ENCODE results near the gene MINDY1.

The MINDY1 gene

DNA sequence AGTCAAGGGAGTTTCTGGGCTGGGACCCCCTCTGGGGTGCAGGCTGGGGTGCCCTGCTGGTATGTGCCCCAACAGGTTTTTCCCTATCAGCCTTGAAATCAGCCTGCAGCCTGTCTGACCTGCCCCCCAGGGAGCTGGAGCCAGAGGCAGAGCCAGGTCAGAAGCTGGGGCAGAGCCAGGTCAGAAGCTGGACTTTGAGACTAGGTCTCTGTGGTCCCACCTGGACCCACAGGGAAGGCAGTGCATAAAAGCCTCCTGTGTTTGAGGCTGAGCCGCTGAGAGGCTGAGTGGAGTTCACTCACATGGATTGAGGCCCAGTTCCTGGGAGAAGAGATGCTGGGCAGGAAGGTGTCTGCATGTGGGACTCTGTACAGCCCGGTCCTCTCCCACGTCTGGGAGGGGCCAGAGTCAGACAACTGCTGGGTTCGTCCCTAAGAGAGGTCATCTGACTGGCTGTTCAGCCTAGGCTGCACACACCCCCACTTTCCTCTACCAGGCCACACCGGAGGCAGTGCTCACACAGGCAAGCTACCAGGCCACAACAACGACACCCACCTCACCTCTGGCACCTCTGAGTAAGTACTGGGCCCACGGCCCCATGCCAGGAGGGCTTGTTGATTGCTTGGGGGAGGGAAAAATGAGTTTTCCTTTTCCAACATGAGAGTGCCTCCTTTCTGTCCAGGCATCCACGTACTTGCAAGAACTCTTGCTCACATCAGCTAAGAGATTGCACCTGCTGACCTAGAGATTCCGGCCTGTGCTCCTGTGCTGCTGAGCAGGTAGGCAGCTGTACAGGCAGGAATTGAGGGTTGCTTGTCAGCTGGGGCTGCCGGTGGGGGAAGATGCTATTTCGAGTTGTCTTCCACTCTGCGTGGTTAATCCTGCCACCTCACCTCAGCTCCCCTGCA, 24.6 kb downstream of the MINDY1 start, which contains the start of gene ANXA9:
Gene ANXA9, plus strand, starts transcription at position 488 of the 908 bp plus-strand sequence. CDS start 814 bp downstream, outside the sequence.
- DNase-seq = no peak

DNA sequence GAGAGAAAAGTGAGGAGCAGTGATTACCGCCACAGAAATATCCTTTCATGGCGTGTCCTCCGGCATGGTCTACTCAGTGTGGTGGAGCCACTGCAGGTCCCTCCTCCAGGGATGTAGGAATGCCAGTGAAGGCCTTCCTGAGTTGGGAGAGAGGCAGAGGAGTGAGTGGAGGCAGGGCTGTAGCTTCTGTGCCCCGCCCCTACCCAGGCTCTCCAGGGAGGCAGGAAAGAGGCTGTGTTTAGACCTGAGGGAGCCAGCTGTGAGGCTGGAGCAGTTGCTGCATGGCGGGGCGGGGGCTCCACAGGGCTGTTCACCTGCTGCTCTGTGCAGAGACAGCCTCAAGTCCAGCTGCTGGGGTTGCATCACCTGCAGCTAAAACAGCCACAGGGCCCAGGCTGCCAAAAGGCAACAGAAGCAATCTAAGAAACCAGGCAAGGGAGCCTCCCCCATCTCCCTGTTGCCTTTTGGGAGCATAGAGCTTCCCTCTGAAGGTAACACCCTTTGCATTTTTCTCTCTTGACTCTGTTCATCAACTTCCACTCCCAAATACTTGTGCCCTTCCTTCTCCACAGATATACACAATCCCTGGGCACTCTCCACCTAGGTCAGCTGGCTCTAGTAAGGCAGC, 25.4 kb downstream of the MINDY1 start:
- DNase-seq = no peak

DNA sequence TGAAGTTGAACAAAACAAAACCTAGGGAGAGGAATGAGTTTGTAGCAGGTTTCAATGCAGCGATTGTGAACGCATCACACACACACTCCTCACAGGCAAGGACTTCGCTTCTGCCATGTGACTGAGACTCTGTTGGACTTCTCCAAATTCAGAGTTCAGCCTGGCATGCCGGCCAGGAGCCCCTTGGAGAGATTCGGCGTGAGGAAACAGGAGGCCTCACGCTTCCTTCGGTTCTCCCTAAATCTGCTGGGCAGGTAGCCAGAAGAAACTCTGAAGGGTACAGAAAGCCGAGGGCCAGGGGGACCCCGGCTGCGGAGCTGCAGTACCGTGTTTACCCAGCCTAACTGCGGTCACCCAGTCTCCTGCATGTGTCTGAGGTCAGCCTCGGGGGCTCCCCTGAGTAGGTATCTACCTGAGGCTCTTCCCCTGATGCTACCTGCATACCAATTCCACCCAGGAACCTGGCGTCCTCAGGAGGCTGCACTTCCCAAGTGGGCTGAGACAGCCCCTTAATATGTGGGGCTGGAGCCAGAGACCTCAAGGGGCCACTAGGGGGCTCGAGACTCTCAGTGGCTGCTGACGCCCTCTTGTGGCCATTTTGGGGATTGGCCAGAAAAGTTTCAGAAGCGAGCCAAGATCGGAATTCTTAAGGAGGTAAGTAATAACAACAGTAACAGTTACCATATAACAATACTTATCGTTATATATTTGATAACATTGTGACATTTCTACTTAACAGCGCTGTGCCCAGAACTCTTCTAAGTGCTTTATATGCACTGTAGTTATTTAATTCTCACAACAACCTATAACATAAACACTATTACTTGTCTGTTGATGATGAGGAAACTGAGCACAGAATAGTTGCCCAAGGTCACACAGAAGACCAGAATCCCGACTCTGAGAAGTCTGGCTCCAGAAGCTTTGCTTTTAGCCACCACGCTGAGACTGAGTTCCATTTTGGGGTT, 27.3 kb downstream of the MINDY1 start:
- peak; percentile 92 for DNase-seq

DNA sequence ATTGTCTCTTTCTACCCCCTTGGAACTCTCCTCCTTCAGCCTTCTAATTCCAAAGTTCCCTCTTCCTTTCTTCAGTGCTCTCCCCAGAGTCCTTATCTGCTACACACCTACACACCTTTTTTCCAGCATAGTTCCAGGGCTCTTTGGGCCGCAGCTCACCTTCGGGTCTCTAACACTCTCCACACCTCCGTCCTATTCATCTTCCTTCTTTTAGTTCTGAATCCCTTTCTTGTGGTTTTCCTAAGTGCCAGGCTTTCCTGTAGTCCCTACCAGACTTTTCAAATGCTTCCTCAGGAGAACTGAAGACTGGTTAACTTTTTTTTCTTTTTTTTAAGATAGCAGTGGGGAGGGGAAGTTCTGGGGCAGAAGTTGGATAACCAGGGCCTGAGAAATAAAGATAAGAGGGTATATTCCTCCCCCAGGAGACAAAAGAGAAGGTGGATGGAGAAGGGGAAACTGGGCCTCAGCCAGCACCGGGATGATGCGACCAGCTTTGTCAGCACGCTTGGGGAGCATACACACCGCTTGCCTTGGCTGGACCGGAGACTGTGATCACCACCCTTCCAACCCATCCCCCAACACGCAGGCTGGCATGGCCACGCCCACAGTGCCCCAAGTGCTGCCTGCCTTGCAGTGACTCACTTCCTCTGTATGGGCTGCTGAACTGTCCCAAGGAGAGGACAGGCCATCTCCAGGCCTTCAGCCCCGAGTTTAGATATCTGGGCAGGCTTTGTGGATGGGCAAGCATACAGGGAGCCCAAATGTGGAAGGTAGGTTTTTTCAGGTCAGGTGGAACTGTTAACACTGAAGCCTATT, 29.6 kb downstream of the MINDY1 start:
- DNase-seq = no peak

DNA sequence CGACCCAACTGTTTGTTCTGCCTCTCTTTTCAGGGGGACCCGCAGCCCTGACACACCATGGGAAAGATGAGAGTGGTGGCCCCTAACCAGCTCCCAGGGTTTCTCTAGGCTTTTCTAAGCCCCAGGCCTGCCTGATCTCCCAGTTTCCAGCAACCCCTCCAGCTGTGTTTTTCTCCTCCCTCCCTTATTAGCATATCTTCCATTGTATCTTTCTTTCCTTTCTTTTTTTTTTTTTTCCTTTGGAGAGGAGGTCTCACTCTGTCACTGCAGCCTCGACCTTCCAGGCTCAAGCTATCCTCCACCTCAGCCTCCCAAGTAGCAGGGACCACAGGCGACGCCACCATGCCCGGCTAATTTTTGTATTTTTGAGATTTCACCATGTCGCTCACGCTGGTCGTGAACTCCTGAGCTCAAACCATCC, 30.3 kb downstream of the MINDY1 start:
- DNase-seq = no peak

DNA sequence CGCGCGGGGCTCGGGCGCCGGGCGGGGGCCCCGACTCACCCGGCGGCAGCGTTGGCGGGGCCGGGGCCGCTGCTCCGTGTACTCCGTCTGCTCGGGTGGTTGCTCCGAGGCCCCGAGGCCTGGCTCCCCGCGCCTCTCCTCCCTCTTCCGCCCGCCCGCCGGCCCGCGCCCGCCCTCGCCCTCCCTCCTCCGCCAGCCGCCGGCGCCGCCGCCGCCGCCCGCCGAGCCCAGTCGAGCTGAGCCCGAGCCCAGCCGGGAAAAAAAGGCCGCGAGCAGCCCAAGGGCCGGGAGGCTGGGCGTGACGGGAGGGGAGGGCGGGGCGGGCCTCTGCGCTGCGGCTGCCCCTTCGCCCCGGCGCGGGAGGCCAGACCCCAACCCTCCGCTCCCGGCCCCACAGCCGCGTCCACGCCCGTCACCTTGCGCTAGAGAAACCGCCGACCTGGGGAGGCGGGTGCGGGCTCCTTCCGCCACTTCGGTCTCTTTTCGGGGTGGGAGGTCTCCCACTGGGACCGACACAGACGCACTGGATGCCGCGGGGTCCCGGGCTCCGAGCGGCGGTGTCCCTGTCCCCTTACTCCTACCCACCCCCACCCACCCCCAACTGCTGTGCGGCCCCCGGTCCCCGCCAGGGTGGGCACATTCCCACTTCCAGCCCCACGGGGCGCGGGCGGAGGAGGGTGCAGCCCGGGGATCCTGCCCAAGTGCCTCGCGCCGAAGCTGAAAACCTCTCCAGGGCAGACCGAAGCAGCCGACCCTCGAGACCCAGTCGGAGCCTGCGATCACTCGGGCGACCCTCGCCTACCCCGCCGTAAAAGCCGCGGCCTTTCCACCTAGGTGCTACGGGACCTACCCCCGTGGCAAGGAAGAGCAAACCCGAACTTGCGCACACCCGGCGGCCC, 31.9 kb downstream of the MINDY1 start, which contains the start of gene CERS2:
Gene CERS2, minus strand, starts transcription at position 256 of the 899 bp plus-strand sequence. CDS start 5,745 bp downstream, outside the sequence.
- DNase-seq = peak; percentile 91

DNA sequence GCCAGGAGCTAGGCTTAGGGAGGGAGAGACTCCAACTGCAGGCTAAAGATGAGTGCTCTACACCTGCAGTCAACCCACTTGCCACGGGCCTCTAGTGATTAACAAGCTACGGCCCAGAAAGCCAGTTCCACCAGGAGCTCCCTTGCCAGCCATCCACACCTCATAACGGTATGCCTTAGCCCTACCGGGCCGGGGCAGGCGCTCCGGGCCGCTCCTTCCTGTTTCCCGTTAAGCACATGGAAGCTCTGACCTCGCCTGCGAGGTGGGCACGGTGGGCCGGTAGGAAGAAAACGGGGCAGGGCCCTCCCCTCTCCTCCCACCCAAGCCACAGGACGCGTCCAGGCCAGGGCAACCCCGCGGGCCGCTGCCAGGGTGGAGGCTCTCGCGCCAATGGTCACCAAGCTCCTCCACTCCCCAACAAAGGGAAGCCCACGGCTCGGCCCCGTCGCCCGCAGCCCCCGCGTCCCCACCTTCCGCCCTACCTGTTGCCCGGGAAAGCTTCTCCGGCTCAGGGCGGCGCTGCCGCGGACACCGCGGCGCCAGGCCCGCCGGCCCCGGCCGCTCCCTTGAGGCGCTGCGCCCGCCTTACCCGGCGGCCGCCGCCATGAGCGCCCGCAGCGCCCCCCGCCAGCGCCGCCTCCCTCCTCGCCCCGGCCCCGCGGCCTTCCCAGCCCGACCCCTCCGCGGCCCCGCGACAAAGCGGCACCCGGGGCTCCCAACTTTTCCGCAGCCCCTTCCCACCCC, 32.7 kb downstream of the MINDY1 start:
- no peak for DNase-seq

DNA sequence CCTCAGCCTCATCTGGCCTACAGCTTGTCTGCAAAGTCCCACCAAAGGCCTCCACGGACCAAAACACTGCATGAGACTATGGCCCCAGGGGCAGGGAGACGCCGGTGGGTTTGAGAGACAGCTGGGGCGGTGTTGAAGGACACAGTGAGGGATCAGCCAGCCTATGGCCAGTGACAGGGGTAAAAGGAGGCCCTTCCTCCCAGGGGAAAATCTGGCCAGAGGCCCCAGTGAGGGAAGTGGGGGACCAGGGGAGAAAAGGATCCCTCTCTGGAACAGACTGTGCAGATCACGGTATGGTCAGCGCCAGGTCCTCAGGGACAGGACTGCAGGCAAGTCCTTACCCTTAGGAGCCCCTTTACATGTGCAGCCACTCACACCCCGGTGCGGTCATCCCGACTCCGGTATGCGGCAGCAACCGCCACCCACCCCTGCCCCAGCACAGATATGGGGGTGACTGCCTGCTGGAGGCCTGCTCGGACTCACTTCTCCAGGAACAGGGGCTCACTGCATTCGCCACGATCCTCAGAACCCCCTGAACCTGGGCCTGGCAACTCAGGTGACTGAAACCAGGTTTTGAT, 33.4 kb downstream of the MINDY1 start:
- no peak for DNase-seq

DNA sequence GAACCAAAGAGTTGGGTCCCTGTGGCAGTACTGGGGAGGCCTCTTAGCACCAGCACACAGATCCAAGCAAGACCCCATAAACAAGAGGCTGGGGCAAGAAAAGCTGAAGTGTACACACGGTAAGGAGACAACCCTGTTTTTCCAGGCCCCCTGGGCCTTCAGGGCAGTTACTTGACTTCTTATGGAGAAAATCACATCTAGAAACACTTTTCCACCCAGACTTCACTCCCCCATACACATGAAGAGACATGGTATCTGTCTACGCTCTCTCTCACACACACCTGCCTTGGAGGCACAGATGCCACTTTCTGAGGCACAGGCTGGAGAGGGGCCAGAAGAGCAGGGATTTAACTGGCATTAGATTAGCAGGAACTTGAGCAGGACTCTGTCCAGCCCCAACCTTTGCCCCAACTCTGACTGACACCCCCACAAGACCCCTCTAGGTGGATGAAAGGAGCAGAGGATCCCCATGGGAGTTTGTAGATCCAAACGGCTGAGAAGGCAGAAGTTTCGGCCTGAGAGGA, 34.2 kb downstream of the MINDY1 start:
- no peak for DNase-seq

DNA sequence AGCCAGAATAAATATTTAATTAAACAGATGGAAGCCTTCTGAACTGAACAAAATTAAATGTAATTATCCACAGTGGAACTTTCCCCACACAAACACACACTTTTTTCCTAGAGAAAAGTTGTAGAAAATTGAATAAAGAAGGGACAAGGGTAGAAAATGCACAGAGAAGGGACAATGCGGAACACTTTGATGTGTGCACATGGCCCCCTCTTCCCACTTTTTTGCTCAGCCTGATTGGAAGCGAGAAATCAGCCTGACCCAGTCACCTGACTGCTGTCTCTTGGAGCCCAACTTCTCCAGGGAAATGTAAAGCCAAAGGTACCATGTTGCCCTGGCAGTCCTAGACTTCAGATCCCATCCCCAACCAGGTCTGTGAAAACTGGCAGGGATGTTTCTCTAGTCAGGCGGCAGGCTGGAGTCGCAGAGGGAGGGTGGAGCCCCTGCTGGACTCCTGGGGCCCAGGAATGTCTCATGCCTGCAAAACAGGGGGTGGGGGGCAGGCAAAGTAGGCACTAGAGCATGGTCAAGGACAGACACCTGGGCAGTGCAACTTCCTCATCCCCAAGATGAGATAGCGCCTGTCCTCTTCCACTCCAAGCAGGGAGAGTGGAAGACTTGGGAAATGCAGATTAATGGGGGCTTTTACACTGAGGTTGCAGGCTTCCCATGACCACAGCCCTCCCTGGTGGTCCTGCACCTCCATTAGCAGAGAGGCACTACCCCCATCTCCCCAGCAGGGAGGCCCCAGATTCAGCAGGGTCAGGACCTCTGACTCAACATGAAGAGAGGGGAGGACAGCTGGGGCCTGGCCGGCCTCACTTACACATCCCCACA, 34.9 kb downstream of the MINDY1 start:
- DNase-seq = no peak

DNA sequence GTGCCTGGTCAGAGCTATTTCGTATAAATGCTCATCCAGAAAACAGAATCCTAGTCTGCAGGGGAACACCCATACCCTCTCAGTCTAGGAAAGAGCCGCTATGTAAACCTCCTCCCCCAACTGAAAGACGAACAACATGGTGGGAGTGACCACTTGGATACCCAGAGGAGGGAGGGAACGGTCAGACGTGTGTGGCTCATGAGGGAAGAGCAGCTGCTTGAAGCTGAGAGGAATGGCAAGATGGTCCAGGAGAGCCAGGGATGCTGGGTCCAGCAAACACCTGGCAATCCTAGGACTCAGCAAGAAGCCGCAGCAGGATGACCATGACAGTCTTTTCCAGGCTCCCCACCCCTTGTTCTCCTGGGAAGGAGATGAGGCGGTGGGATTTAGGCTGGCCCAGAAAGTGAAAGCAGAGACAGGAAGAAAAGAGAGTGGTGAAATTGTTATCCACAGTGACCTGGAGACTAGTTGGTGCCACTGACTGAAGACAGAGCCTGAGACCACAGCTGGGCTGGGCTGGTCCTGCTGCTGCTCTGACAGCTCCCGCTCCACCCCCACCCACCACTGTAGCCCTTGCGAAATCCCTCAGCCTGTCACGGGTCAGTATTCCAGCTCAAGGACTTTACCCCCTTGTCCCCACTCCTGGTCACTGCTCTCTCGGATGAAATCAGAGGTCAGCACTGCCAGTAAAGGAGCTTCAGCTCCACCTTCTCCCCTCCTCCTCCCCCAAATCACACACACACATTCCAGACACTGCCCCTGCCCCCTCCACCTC, 35.7 kb downstream of the MINDY1 start:
- no peak for DNase-seq

DNA sequence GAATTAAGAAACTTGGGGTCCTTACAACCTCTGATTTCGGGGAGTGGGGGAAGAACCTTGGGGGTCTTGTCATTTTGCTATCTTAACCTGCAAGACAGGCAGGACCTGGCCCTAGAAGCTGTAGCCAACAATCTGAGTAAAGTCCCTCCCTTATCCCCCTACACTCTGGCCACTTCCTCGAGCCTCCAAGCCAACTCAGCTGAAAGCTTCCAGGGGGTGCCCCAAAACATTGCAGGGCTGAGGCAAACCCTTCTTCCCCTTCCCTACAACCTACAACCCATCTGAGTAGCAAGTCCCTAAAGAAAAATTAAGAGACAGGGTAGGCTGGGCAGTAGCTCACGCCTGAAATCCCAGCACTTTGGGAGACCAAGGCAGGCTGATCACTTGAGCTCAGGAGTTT, 37.1 kb downstream of the MINDY1 start:
- no peak for DNase-seq

DNA sequence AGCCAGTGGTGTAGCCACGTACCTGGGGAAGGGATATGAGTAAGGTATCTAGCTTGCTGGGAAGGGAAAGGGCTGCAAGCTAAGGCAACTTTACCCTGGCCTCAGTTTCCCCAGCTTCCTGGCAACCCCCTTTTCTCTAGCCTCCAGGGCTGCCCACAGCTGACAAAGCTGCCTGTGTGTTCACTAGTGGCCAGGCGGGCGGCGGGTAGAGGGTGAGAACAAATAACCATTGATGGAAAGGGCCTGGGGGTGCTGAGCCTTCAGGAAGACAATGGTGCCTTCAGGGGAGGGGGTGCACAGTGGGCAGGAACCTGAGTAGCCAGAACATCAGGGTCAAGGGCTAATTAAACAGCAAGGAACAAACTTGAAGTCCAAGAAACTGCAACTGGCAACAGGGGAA, 38.2 kb downstream of the MINDY1 start:
- DNase-seq = no peak

DNA sequence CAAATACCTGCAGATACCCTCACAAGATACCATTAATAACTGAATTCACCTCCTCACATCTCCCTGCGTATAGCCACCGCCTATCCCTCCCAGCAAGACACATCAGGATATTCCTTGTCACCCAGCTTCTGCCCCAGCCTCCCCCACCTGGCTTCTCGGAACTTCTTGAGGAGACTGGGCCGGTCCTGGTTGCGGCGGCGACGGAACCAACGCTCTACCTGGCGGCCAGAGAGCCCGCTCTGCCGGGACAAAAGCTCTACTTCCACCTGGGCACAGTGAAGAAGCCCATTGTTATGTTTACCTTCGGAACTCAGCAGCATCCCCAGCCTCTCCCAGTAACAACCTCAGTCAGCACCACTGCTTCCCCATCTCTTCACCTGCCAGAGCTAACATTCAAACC, 38.8 kb downstream of the MINDY1 start:
- DNase-seq = no peak

DNA sequence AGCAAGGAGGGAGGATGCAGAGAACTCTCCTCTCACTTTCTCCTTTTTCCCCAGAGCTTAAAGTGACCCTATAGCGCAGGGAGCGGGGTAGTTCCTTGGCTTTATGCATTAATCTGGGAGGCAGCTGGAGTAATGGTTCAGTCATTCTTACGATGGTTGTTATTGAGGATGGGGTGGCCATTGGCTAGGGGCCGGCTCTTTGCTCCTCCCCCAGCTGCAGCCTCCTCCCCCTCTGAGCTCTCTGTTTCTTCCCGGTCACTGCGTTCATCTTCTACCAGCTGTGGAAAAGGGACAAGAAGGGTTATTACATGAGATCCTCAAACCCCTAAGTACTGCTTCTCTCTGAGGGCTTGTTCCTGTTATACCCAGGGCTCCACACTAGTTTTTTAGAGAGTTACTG, 40.7 kb downstream of the MINDY1 start:
- no peak for DNase-seq

DNA sequence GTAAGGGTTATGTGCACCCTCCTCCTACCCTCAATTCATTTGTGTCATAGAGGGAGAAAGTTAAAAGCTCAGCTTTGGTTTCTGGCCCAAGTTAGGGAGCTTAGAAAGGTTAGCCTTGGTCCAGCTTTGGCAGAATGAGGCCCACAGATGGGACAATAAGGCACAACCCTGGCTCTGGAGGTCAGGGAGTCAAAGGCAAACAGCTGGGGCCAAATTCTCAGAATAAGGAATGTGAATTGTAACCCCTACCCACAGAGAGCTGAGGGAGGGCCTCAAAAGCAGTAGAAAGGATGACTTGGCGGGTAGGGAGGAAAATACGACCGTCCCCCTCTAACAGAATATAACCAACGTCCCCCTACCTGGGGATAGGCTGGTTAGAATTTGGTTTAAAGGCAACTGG, 41.1 kb downstream of the MINDY1 start:
- no peak for DNase-seq

DNA sequence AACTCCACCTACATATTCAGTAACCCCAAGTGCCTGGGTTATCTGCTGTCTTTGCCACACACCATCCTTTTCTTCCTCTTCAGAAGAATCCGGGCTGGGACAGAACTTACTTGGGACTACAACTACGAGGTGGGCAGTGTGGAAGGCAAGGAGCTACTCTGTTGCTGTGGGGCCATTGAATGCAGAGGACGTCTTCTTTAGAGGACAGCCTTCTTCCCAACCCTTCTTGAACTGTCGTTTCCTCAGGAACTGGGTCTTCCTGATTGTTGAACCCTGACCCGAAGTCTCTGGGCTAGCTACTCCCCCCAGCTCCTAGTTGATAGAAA, 42.6 kb downstream of the MINDY1 start:
- no peak for DNase-seq

Measured in right forelimb (tissue), 1 donor.